Nephron (organoid): Measurements from ENCODE around the gene PLXND1.

ENCODE experiments used
- H3K27ac Mint-ChIP-seq, 3 experiments: 2 replicates each; pipeline ENCODE4 v1.8.0; 2020; ENCODE audit warnings: mixed read lengths in 3 of 3, mild to moderate bottlenecking in 2 of 3, moderate library complexity in 1 of 3
- H3K27me3 Mint-ChIP-seq: 2 replicates; pipeline ENCODE4 v1.8.0; 2021; ENCODE audit warnings: low read depth, mild to moderate bottlenecking, moderate library complexity, mixed read lengths
- H3K36me3 Mint-ChIP-seq: 2 replicates; pipeline ENCODE4 v1.8.0; 2020; ENCODE audit warnings: low read depth, mixed read lengths
- H3K4me1 Mint-ChIP-seq: 2 replicates; pipeline ENCODE4 v1.8.0; 2020; ENCODE audit warnings: mixed read lengths
- H3K4me3 Mint-ChIP-seq, 3 experiments: 2 replicates each; pipeline ENCODE4 v1.8.0; 2020; ENCODE audit warnings: mild to moderate bottlenecking in 3 of 3, mixed read lengths in 3 of 3, moderate library complexity in 2 of 3
- H3K9me3 Mint-ChIP-seq: 2 replicates; pipeline ENCODE4 v1.8.0; 2020; ENCODE audit warnings: mixed read lengths
- CTCF ChIP-seq, 3 experiments: fragments of 200-600 bp; sonication (generic); IDR thresholded peaks; one replicate each; pipeline ENCODE4 v1.5.0; 2021; ENCODE audit warnings: antibody characterized with exemption in 3 of 3; ENCODE audit not compliant: unreplicated experiment in 3 of 3

PLXND1 gene

GRCh38 chr3:129584631-129585030 is 21.8 kb downstream of the PLXND1 start:
- Mint-ChIP-seq H3K4me1 (no peaks in the 10 kb centered on the region), H3K4me3 (no peak overlapping the region), H3K36me3 (peaks cover 5% of the 10 kb centered on the region), H3K27me3 (no peaks in the 10 kb centered on the region), H3K27ac (no peak overlapping the region), H3K9me3 (no peaks in the 10 kb centered on the region)
- TF ChIP-seq CTCF (IDR thresholded peaks at IDR 0.05; ENCODE audit: unreplicated experiment in 3 of 3) = no peak

DNA sequence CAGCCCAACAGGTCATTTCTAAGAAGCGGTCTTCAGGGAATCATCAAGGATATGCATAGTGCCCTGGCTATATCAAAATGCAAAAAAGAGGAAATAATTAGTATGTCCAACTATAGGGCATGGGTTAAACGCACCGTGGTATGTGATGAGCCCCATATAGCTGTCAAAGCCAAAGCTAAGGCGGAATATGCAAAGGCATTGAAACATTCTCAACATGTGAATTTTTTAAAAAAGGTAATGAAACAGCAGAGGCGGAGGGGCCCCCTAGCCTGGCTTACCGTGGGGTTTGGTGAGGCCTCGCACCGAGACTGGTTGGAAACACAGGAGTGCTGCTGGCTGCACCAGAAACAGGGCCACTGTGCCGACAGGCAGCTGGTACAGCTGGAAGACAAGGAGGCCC is 23.2 kb downstream of the PLXND1 start:
- Mint-ChIP-seq H3K27ac (no peak overlapping the region), H3K9me3 (no peaks in the 10 kb centered on the region), H3K27me3 (no peaks in the 10 kb centered on the region), H3K36me3 (peaks cover 5% of the 10 kb centered on the region), H3K4me3 (no peak overlapping the region), H3K4me1 (no peaks in the 10 kb centered on the region)
- no peak for TF ChIP-seq CTCF (IDR thresholded peaks at IDR 0.05; ENCODE audit: unreplicated experiment in 3 of 3)

- Mint-ChIP-seq H3K27ac (no peak overlapping the region), H3K36me3 (peaks cover 5% of the 10 kb centered on the region), H3K4me3 (no peak overlapping the region), H3K4me1 (no peaks in the 10 kb centered on the region), H3K27me3 (no peaks in the 10 kb centered on the region), H3K9me3 (no peaks in the 10 kb centered on the region)
- no peak for TF ChIP-seq CTCF (IDR thresholded peaks at IDR 0.05; ENCODE audit: unreplicated experiment in 3 of 3)
Observed at GRCh38 chr3:129582799-129583198, 23.7 kb downstream of the PLXND1 start.

GRCh38 chr3:129581623-129582022 is 24.9 kb downstream of the PLXND1 start:
- peaks cover 5% of the 10 kb centered on the region for H3K36me3 Mint-ChIP-seq
- H3K4me1 Mint-ChIP-seq = no peaks in the 10 kb centered on the region

GRCh38 chr3:129579991-129580390 is 26.5 kb downstream of the PLXND1 start:
- Mint-ChIP-seq H3K36me3 (peaks cover 4% of the 10 kb centered on the region), H3K4me1 (no peaks in the 10 kb centered on the region), H3K27ac (no peak overlapping the region), H3K9me3 (no peaks in the 10 kb centered on the region), H3K27me3 (no peaks in the 10 kb centered on the region), H3K4me3 (no peak overlapping the region)
- no peak for TF ChIP-seq CTCF (IDR thresholded peaks at IDR 0.05; ENCODE audit: unreplicated experiment in 3 of 3)

More at GRCh38 chr3:129581623-129582022, 24.9 kb downstream of the PLXND1 start:
- Mint-ChIP-seq H3K27ac (no peak overlapping the region), H3K27me3 (no peaks in the 10 kb centered on the region), H3K9me3 (no peaks in the 10 kb centered on the region), H3K4me3 (no peak overlapping the region)
- no peak for TF ChIP-seq CTCF (IDR thresholded peaks at IDR 0.05; ENCODE audit: unreplicated experiment in 3 of 3)

DNA sequence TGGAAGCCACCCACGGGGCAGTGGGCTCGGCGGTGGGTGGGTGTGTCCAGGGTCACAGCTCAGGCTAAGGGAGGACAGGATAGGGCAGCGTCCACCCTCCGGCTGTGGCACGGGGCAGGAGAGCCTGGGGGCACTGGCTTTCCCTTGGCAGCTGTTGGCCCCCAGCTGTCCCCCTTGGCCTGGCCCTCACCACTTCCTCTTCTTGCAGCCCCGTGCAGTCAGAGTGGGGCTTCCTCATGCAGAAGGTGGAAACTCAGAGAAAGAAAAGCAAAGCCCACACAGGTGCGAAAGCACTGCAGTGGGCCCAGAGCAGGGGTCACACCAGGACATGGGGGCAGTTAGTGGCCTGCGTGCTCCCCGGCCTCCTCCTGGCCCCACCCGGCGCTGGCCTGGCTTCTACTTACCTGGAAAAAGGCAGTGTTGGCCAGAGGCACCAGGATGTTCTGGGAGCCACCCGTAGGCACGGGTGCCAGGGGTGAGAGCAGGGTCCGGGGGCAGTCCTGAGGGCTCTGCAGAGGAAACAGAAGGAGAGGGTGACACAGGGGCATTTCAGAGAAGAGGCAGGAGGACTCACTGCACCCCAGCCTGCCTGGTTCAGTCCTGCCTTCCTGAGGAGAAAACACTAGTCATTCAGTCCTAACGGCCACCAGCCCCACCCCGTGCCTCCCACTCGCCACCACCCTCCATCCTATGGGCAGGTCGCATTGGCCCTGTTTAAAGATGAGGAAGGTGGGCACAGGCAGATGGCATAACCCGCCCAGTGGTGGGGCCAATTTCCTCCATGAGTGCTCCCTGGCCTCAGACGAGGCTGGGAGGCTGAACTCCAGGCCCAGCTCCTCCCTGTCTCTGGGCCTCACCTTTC is 28.3 kb downstream of the PLXND1 start:
- Mint-ChIP-seq H3K4me3 (no peak overlapping the region), H3K36me3 (no peaks in the 10 kb centered on the region), H3K4me1 (no peaks in the 10 kb centered on the region), H3K9me3 (no peaks in the 10 kb centered on the region), H3K27ac (no peak overlapping the region), H3K27me3 (no peaks in the 10 kb centered on the region)
- TF ChIP-seq CTCF (IDR thresholded peaks at IDR 0.05; ENCODE audit: unreplicated experiment in 3 of 3) = no peak
